ENCODE results near the gene OR5AP2. TPM values are rescaled to one million over a fixed set of nuclear protein-coding genes. Genes with fewer than 3 reads are reported as not detected.
"Not testable (repeated sequence)": the region's sequence is repeated elsewhere in the genome, so short reads cannot be mapped to it uniquely, and the experiment has no call there.

The OR5AP2 gene
- not detected in 2 replicates for total RNA-seq (2022)
- not detected for Bru-seq, nascent RNA
- BruChase-seq, experiment 1, labeled RNA remaining after a 6-hour chase, result not detected
- not detected for BruChase-seq, experiment 2, labeled RNA remaining after a 2-hour chase
- long read RNA-seq, result 0 reads

DNA sequence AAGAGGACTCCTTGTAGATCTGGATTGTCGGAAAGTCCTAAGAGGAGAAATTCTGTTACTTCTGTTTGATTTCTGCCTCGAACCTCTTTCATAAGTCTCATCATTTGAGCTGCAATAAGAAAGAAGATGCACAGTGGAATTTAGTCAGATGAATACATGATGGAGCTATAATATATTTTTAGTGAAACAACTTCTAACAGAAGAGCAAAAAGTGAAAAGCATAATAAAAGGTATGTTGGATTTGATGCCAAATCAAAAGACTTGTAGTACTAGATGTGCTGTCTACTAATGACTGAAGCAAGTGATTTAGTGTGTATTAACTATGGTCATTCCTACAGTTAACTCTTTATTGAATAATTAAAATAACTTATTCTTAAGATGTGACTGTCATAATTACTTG lies at the start of gene OR5AP2:
TSS of gene OR5AP2 (minus strand) at position 101 of the 400 bp plus-strand sequence. CDS start at position 101, 0 bp downstream.
- intact Hi-C loops (cut with micrococcal nuclease; ENCODE audit: unreplicated experiment), result no loop called here
- Mint-ChIP-seq H3K27me3 (ENCODE audit: unreplicated experiment) (no peaks in the 10 kb centered on the region), H3K27ac (ENCODE audit: unreplicated experiment) (no peak within 1 kb of the TSS), H3K36me3 (ENCODE audit: insufficient read depth, unreplicated experiment) (no peaks in the 10 kb centered on the region), H3K9me3 (ENCODE audit: low read depth, unreplicated experiment) (no peaks in the 10 kb centered on the region), H3K4me3 (ENCODE audit: low read depth, unreplicated experiment) (no peak within 1 kb of the TSS), H3K4me1 (ENCODE audit: low read depth, unreplicated experiment) (no peaks in the 10 kb centered on the region)
- TF ChIP-seq, protein P1, sequence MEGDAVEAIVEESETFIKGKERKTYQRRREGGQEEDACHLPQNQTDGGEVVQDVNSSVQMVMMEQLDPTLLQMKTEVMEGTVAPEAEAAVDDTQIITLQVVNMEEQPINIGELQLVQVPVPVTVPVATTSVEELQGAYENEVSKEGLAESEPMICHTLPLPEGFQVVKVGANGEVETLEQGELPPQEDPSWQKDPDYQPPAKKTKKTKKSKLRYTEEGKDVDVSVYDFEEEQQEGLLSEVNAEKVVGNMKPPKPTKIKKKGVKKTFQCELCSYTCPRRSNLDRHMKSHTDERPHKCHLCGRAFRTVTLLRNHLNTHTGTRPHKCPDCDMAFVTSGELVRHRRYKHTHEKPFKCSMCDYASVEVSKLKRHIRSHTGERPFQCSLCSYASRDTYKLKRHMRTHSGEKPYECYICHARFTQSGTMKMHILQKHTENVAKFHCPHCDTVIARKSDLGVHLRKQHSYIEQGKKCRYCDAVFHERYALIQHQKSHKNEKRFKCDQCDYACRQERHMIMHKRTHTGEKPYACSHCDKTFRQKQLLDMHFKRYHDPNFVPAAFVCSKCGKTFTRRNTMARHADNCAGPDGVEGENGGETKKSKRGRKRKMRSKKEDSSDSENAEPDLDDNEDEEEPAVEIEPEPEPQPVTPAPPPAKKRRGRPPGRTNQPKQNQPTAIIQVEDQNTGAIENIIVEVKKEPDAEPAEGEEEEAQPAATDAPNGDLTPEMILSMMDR (IDR thresholded peaks at IDR 0.05; ENCODE audit: unreplicated experiment), result no peak
- no peak for DNase-seq
- CTCF ChIA-PET, result no interaction called here
- no TSS peak for BruUV-seq (replicated peaks)

DNA sequence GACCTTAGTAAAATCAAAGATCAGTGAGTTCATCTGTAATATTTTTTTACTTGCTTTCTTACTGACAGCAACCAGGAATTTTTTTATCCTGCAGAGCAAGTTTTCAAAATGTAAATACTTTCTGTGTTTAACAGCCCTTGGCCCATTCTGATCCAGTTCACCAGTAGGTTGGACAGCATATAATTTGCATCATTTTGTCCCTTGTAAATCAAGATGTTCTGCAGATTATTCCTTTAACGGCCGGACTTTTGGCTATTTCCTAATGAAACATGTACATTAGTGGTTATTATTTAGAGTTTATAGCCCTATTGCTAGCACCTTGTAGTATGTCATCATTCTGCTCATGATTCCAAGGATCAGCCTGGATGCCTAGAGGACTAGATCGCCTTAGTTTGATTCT lies 48.9 kb upstream of the OR5AP2 start:
- H3K27me3 Mint-ChIP-seq (ENCODE audit: unreplicated experiment); H3K9me3 Mint-ChIP-seq (ENCODE audit: low read depth, unreplicated experiment); H3K4me3 Mint-ChIP-seq (ENCODE audit: low read depth, unreplicated experiment); intact Hi-C loops (cut with micrococcal nuclease; ENCODE audit: unreplicated experiment); H3K4me1 Mint-ChIP-seq (ENCODE audit: low read depth, unreplicated experiment); H3K27ac Mint-ChIP-seq (ENCODE audit: unreplicated experiment); DNase-seq; BruUV-seq (replicated peaks); H3K36me3 Mint-ChIP-seq (ENCODE audit: insufficient read depth, unreplicated experiment): not testable (repeated sequence)
- CTCF ChIA-PET, result interaction anchor here (0.7 kb wide), 2 partner anchors 280 to 1035 kb away, joined by 5 read pairs; no protein-coding TSS in a partner anchor

DNA sequence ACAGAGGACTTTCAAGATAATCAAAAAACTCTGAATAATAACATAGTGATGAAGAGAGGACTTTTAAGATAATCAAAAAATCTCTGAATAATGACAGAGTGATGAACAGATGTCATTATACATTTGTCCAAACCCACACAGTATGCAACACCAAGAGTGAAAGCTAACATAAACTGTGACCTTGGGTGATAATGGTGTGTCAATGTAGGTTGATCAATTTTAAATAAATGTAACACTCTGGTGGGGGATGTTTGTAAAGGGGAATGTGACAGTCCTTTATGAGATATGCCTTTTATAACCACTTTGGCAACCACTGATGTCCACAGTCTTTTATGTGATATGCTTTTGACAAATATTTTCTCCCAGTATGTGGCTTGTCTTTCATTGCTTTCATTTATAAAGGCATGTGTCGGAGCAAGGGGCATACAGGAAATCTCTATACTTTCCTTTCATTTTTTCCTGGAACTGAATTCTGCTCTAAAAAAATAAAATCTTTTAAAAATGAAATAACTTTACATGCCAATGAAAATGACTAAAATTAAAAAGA lies 46.4 kb upstream of the OR5AP2 start:
- Mint-ChIP-seq H3K27ac (ENCODE audit: unreplicated experiment) (no peak overlapping the region), H3K9me3 (ENCODE audit: low read depth, unreplicated experiment) (peaks cover 2% of the 10 kb centered on the region), H3K4me3 (ENCODE audit: low read depth, unreplicated experiment) (no peak overlapping the region), H3K4me1 (ENCODE audit: low read depth, unreplicated experiment) (no peaks in the 10 kb centered on the region), H3K27me3 (ENCODE audit: unreplicated experiment) (no peaks in the 10 kb centered on the region), H3K36me3 (ENCODE audit: insufficient read depth, unreplicated experiment) (no peaks in the 10 kb centered on the region)
- DNase-seq, result no peak
- TF ChIP-seq, protein P1 (IDR thresholded peaks at IDR 0.05; ENCODE audit: unreplicated experiment), result no peak
- CTCF ChIA-PET, result interaction anchor here (0.7 kb wide), 1 partner anchor 9 kb away, joined by 5 read pairs; no protein-coding TSS in a partner anchor
- BruUV-seq (replicated peaks), result no TSS peak
- intact Hi-C loops (cut with micrococcal nuclease; ENCODE audit: unreplicated experiment), result no loop called here

DNA sequence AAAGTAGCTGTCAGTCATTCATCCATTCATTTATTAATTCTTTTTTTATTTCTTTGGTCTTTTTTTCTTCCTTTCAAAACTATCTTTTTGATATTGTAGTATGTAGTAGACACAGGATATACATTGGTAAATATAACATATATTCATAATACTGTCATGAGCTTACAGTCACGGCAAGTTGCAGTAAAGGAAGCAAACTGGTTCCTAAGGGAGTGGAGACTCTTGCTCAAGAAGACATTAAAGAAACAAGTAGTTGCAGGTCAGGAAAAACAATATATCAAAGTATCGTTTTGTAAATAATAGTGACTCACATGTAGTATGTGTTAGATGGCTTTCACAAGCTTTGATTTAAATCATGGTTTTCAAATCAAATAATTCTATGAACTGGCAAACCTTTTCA lies 28.7 kb upstream of the OR5AP2 start:
- BruUV-seq (replicated peaks), result no TSS peak
- TF ChIP-seq, protein P1 (IDR thresholded peaks at IDR 0.05; ENCODE audit: unreplicated experiment), result no peak
- CTCF ChIA-PET, result no interaction called here
- H3K27ac Mint-ChIP-seq (ENCODE audit: unreplicated experiment), result no peak overlapping the region
- H3K4me1 Mint-ChIP-seq (ENCODE audit: low read depth, unreplicated experiment), result no peaks in the 10 kb centered on the region
- no peak for DNase-seq
- H3K36me3 Mint-ChIP-seq (ENCODE audit: insufficient read depth, unreplicated experiment), result no peaks in the 10 kb centered on the region
- no peaks in the 10 kb centered on the region for H3K9me3 Mint-ChIP-seq (ENCODE audit: low read depth, unreplicated experiment)
- intact Hi-C loops (cut with micrococcal nuclease; ENCODE audit: unreplicated experiment), result no loop called here
- no peak overlapping the region for H3K4me3 Mint-ChIP-seq (ENCODE audit: low read depth, unreplicated experiment)
- peaks cover 37% of the 10 kb centered on the region for H3K27me3 Mint-ChIP-seq (ENCODE audit: unreplicated experiment)

DNA sequence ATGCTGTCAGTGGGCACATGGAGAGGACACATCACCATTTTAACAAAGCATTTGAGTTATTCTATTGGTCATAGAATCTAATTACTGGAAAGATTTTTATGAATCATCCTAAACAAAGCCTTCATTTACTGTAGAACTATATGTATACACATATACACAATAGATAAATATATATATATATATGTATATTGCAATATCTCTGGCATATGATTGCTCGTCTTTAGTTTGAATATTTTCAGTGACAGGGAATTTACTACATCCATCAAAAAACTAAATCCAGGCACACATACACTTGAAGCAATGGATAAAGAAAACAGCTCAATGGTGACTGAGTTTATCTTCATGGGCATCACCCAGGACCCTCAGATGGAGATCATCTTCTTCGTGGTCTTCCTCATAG lies 21.1 kb upstream of the OR5AP2 start, which contains the start of gene OR5AR1:
TSS of gene OR5AR1 (plus strand) at position 301 of the 400 bp plus-strand sequence. CDS start at position 301, 0 bp downstream.
- DNase-seq, result no peak
- Mint-ChIP-seq H3K9me3 (ENCODE audit: low read depth, unreplicated experiment) (no peaks in the 10 kb centered on the region), H3K27me3 (ENCODE audit: unreplicated experiment) (peaks cover 24% of the 10 kb centered on the region), H3K4me1 (ENCODE audit: low read depth, unreplicated experiment) (no peaks in the 10 kb centered on the region), H3K4me3 (ENCODE audit: low read depth, unreplicated experiment) (no peak within 1 kb of the TSS), H3K27ac (ENCODE audit: unreplicated experiment) (no peak within 1 kb of the TSS), H3K36me3 (ENCODE audit: insufficient read depth, unreplicated experiment) (no peaks in the 10 kb centered on the region)
- BruUV-seq (replicated peaks), result no TSS peak
- TF ChIP-seq, protein P1 (IDR thresholded peaks at IDR 0.05; ENCODE audit: unreplicated experiment), result no peak
- CTCF ChIA-PET, result no interaction called here
- intact Hi-C loops (cut with micrococcal nuclease; ENCODE audit: unreplicated experiment), result no loop called here

Data from Calu3 (cell line).